GM20431 (cell line): ENCODE results near the gene WFDC10B.
"Not testable (repeated sequence)": the region's sequence is repeated elsewhere in the genome, so short reads cannot be mapped to it uniquely, and the experiment has no call there.

ENCODE experiments used
- in situ Hi-C: fragments of 300-500 bp; cut with MseI, MboI; formaldehyde crosslinking; loops from one replicate; pipeline ENCODE4 v1.15.0; 2020; ENCODE audit warnings: low sequenced_read_pairs; ENCODE audit not compliant: unreplicated experiment

Gene WFDC10B

GRCh38 chr20:45649312-45649863, 55.4 kb downstream of the WFDC10B start:
- in situ Hi-C loops, result no loop called here

GRCh38 chr20:45647441-45648050, 57.3 kb downstream of the WFDC10B start:
- in situ Hi-C loops, result no loop called here

- in situ Hi-C loops, result no loop called here
These were observed 57.9 kb downstream of the WFDC10B start for GRCh38 chr20:45646875-45647274.

GRCh38 chr20:45645869-45646268, 59.0 kb downstream of the WFDC10B start:
- in situ Hi-C loops, result not testable (repeated sequence)

- in situ Hi-C loops, result not testable (repeated sequence)
These were observed 63.7 kb downstream of the WFDC10B start for GRCh38 chr20:45641076-45641475.

- in situ Hi-C loops, result no loop called here
These were observed 65.1 kb downstream of the WFDC10B start for GRCh38 chr20:45639687-45640086.

- in situ Hi-C loops, result no loop called here
These were observed 68.3 kb downstream of the WFDC10B start for GRCh38 chr20:45636513-45636912.
